ENCODE data around the gene SHTN1.
A peak's percentile ranks its signal among the peaks of the same experiment; 100 is the strongest.

SHTN1 gene, protein sequence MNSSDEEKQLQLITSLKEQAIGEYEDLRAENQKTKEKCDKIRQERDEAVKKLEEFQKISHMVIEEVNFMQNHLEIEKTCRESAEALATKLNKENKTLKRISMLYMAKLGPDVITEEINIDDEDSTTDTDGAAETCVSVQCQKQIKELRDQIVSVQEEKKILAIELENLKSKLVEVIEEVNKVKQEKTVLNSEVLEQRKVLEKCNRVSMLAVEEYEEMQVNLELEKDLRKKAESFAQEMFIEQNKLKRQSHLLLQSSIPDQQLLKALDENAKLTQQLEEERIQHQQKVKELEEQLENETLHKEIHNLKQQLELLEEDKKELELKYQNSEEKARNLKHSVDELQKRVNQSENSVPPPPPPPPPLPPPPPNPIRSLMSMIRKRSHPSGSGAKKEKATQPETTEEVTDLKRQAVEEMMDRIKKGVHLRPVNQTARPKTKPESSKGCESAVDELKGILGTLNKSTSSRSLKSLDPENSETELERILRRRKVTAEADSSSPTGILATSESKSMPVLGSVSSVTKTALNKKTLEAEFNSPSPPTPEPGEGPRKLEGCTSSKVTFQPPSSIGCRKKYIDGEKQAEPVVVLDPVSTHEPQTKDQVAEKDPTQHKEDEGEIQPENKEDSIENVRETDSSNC

DNA sequence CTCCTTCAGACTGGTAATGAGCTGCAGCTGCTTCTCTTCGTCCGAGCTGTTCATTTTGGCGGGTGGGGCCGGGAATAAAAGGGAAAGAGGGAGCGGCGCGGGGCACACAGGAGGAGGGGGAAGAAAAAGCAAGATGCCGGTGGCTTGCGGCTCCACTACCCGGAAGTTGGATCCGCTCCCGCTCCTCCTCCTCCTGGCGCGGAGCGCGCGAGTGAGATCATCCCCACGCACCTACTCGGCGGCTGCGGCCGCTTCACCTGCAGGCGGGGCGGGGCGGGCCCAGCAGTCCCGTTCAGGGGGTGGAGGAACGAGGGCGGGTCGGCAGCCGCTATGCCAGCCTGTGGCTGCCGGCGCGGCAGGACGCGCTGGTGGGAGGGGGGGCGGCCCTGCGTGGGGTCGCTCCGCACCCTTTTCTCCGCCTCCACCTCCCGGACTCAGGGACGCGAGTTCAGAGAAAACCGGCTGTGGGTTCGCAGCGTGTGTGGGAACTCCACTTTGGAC is at the start of gene SHTN1:
Gene SHTN1 (minus strand): TSS at position 162 of the 501 bp plus-strand sequence. CDS start 108 bp downstream, at position 54.
- peak; percentile 64 to 96 (median 79) for DNase-seq
- intact Hi-C loops (cut with DNase I), result loop anchor here (5.0 to 10.0 kb wide), 2 partner anchors 60 to 162 kb away; no protein-coding TSS in a partner anchor

DNA sequence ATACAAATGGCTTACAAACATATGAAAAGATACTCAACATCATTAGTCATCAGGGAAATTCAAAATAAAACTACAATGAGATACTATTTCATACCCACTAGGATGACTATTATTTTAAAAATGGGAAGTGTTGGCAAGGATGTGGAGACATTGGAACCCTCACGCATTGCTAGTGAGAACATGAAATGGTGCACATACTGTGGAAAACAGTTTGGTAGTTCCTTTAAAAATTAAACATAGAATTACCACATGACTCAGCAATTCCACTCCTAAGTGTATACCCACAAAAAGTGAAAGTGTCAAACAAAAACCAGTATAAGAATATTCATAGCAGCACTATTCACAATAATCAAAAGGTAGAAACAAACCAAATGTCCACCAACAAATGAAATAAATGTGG is 48.5 kb upstream of the SHTN1 start:
- intact Hi-C loops (cut with DNase I), result no loop called here
- DNase-seq, result no peak

- intact Hi-C loops (cut with DNase I), result no loop called here
- no peak for DNase-seq
Measured at GRCh38 chr10:117047947-117048346, 43.0 kb upstream of the SHTN1 start.

- intact Hi-C loops (cut with DNase I), result no loop called here
- DNase-seq, result no peak
Measured at GRCh38 chr10:117016266-117016665, 11.3 kb upstream of the SHTN1 start.

GRCh38 chr10:117014835-117015234 is 9.8 kb upstream of the SHTN1 start:
- DNase-seq, result no peak
- intact Hi-C loops (cut with DNase I), result no loop called here

- intact Hi-C loops (cut with DNase I), result loop anchor here (5.0 to 10.0 kb wide), 2 partner anchors 62 to 160 kb away; no protein-coding TSS in a partner anchor
- no peak for DNase-seq
Measured at GRCh38 chr10:117007080-117007479, 2.1 kb upstream of the SHTN1 start.

GRCh38 chr10:117005527-117006055 is 604 bp upstream of the SHTN1 start:
- DNase-seq, result peak in 8 of 10 donors; percentile 20 to 91 (median 46)
- intact Hi-C loops (cut with DNase I), result loop anchor here (5.0 to 10.0 kb wide), 2 partner anchors 61 to 162 kb away; no protein-coding TSS in a partner anchor

- intact Hi-C loops (cut with DNase I), result loop anchor here (5.0 to 10.0 kb wide), 2 partner anchors 60 to 163 kb away; no protein-coding TSS in a partner anchor
- DNase-seq, result peak; percentile 45 to 93 (median 64)
Measured at GRCh38 chr10:117004227-117005025, 561 bp downstream of the SHTN1 start.

- no peak for DNase-seq
- intact Hi-C loops (cut with DNase I), result loop anchor here (10.0 kb wide), 1 partner anchor 59 kb away; no protein-coding TSS in a partner anchor
Measured at GRCh38 chr10:117003336-117003735, 1.7 kb downstream of the SHTN1 start.

GRCh38 chr10:117002206-117002605 is 2.8 kb downstream of the SHTN1 start:
- no peak for DNase-seq

GRCh38 chr10:117001144-117001543 is 3.8 kb downstream of the SHTN1 start:
- no peak for DNase-seq
- intact Hi-C loops (cut with DNase I), result loop anchor here (2.0 to 10.0 kb wide), 2 partner anchors 32 to 56 kb away; no protein-coding TSS in a partner anchor

More at GRCh38 chr10:117002206-117002605, 2.8 kb downstream of the SHTN1 start:
- intact Hi-C loops (cut with DNase I), result loop anchor here (10.0 kb wide), 1 partner anchor 57 kb away; no protein-coding TSS in a partner anchor

- intact Hi-C loops (cut with DNase I), result loop anchor here (2.0 to 10.0 kb wide), 2 partner anchors 32 to 56 kb away; no protein-coding TSS in a partner anchor
- peak in 1 of 10 donors; percentile 54 for DNase-seq
Measured at GRCh38 chr10:117000580-117000979, 4.4 kb downstream of the SHTN1 start.

GRCh38 chr10:116998172-116998571 is 6.8 kb downstream of the SHTN1 start:
- intact Hi-C loops (cut with DNase I), result no loop called here

DNA sequence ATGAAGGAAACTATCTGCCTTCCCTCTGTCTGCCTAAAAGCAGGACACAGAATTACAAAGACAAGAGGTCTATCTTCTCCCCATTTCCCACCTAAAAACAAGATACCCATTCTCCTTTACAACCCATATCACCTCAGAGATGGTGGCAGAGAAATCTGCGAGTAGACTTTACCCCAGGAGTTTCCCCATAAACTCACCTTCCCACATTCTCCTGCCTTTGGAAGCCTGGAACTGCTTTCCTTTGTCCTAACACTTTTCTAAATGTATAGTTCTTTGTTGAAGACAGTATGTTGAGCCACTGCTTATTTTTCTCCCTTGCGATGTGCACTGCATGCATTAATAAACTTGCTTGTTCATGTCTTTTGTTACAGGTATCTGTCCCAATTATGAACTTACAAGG is 8.0 kb downstream of the SHTN1 start:
- DNase-seq, result no peak
- intact Hi-C loops (cut with DNase I), result no loop called here

More at GRCh38 chr10:116998172-116998571, 6.8 kb downstream of the SHTN1 start:
- DNase-seq, result no peak

DNA sequence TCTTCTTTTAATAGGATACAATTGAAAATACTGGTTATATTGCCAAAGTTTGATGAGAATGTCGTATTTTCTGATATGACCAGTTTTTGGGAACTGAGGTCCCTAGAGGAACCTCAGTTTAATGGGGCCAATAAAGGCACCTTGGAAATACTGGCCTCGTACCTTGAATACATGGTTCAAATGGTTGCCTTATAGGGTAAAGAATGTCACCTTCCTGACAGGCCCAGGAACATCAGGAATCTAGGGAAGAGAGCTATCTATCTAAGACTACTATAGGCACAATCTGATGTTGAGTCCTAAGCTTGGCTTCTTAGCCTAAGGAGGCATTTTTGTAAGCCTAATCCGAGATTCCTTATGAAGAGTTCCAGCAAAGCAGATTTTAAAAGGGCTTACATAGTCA is 9.3 kb downstream of the SHTN1 start:
- intact Hi-C loops (cut with DNase I), result no loop called here
- no peak for DNase-seq

GRCh38 chr10:116994113-116994890 is 10.7 kb downstream of the SHTN1 start:
- intact Hi-C loops (cut with DNase I), result no loop called here

DNA sequence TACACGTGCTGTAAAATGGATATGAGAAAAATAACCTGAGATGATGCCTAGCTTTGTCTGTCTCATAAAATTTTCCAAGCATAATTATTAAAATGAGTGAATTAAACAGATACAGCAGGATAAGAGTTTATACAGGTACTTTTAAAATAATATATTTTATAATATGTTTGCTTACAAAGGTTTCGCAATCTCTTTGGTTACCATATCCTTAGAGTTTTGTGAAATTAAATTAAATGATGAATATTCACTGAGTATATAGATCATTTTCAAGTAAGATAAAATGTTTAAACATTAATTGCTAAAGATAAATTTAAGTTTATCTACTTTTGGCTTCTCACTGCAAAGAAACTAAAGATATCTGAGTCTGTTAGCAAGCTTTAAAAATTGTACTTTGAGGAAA is 11.4 kb downstream of the SHTN1 start:
- intact Hi-C loops (cut with DNase I), result no loop called here
- DNase-seq, result no peak

More at GRCh38 chr10:116994113-116994890, 10.7 kb downstream of the SHTN1 start:
- DNase-seq, result no peak

GRCh38 chr10:116992183-116992582 is 12.8 kb downstream of the SHTN1 start:
- DNase-seq, result no peak
- intact Hi-C loops (cut with DNase I), result no loop called here

DNA sequence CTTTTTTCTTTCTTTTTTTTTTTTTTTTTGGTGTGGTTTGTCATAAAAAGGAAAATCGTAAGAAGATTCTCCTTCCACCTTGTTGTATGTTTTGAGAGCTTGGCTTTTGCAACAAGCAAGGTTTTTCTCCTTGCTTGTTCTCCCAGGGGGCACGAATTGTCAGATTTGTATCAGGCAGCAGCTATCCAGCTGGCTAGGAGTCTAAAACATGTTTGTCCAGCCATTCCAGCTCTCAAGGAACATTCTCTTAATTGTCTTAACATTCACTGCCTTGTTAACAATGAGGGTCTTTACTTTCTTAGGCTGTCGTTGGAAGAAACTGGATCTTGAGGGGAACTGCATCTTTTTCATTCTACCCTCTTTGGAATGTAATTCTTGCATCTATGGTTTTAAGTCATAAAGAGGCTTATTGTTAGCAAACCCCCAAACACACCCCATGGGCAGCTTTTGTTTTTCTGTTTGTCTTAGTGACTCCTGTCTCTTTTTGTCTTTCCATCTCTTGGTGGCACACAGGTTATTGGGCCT is 14.6 kb downstream of the SHTN1 start:
- intact Hi-C loops (cut with DNase I), result no loop called here
- no peak for DNase-seq

Measured in posterior cingulate gyrus (tissue), 11 donors.